HFF-Myc (cell line): Measurements from ENCODE around the gene PXMP4.

ENCODE experiments used
- DNase-seq: peaks from one replicate; pipeline ENCODE4 v3.0.0-alpha.2; 2011; ENCODE audit warnings: low read depth; ENCODE audit errors: extremely low read depth
- H3K4me3 ChIP-seq: replicated peaks from 2 replicates; pipeline ENCODE4 v1.5.1; 2011; ENCODE audit warnings: low read depth, mild to moderate bottlenecking, control low read depth, low read length
- CTCF ChIP-seq: IDR thresholded peaks from 2 replicates; pipeline ENCODE4 v1.5.1; 2012; ENCODE audit warnings: mild to moderate bottlenecking, low read depth, low read length, control low read depth; ENCODE audit errors: missing control alignments

Gene PXMP4

GRCh38 chr20:33719989-33720709 lies at the start of gene PXMP4:
TSS of gene PXMP4 (minus strand) at chr20:33720310. CDS start at chr20:33720207, 103 bp downstream.
- no peak for TF ChIP-seq CTCF

GRCh38 chr20:33769043-33769442 lies 48.9 kb upstream of the PXMP4 start:
- DNase-seq = no peak
- no peak overlapping the region for H3K4me3 ChIP-seq
- TF ChIP-seq CTCF = no peak

More at GRCh38 chr20:33719989-33720709, at the start of gene PXMP4:
- H3K4me3 ChIP-seq = peak within 1 kb of the TSS; percentile 69
- DNase-seq = peak; percentile 97

- no peak for DNase-seq
- H3K4me3 ChIP-seq = no peak overlapping the region
- TF ChIP-seq CTCF = no peak
Observed at GRCh38 chr20:33767777-33768138, 47.6 kb upstream of the PXMP4 start.

- no peak for TF ChIP-seq CTCF
- H3K4me3 ChIP-seq = no peak overlapping the region
- no peak for DNase-seq
Observed at GRCh38 chr20:33766686-33767085, 46.6 kb upstream of the PXMP4 start.

- no peak for DNase-seq
- H3K4me3 ChIP-seq = no peak overlapping the region
- TF ChIP-seq CTCF = no peak
Observed at GRCh38 chr20:33765592-33765991, 45.5 kb upstream of the PXMP4 start.

- TF ChIP-seq CTCF = no peak
- H3K4me3 ChIP-seq = no peak overlapping the region
- no peak for DNase-seq
Observed at GRCh38 chr20:33765099-33765498, 45.0 kb upstream of the PXMP4 start.
